ENCODE results near the gene HDAC9. TPM values are rescaled to one million over a fixed set of nuclear protein-coding genes. Genes with fewer than 3 reads are reported as not detected.

The HDAC9 gene
- total RNA-seq, 2 donors from 2014 or later = 8.3 to 31.9 TPM

DNA sequence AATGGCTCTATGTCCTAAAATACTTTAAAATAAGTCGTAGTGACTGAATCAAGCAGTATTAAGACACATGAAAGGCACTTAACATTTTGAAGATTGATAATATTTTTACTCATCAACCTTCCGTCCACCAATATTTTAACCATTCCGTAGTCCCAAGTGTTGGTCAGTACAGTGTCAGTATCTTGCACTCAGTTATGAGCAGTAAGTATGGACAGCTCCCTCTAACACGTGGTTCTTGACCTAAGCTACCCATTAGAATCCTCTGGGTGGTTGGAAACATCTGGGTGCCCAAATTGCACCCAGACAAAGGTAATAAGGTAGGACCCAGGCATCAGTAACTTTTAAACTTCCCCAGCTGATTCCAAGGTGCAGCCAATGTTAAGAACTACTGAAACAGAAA, 260.2 kb downstream of the HDAC9 start:
- Histone ChIP-seq H3K4me3 (no peak overlapping the region), H3K36me3 (no peaks in the 10 kb centered on the region), H3K9me3 (no peaks in the 10 kb centered on the region), H3K27me3 (replicated peaks; ENCODE audit: insufficient read depth) (no peaks in the 10 kb centered on the region), H3K27ac (no peak overlapping the region), H3K4me1 (replicated peaks) (no peaks in the 10 kb centered on the region)
- intact Hi-C loops (cut with DNase I) = no loop called here
- TF ChIP-seq, protein P1, sequence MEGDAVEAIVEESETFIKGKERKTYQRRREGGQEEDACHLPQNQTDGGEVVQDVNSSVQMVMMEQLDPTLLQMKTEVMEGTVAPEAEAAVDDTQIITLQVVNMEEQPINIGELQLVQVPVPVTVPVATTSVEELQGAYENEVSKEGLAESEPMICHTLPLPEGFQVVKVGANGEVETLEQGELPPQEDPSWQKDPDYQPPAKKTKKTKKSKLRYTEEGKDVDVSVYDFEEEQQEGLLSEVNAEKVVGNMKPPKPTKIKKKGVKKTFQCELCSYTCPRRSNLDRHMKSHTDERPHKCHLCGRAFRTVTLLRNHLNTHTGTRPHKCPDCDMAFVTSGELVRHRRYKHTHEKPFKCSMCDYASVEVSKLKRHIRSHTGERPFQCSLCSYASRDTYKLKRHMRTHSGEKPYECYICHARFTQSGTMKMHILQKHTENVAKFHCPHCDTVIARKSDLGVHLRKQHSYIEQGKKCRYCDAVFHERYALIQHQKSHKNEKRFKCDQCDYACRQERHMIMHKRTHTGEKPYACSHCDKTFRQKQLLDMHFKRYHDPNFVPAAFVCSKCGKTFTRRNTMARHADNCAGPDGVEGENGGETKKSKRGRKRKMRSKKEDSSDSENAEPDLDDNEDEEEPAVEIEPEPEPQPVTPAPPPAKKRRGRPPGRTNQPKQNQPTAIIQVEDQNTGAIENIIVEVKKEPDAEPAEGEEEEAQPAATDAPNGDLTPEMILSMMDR (IDR thresholded peaks at IDR 0.05) = no peak
- no peak for TF ChIP-seq POLR2A (IDR thresholded peaks at IDR 0.05)
- TF ChIP-seq POLR2AphosphoS5 (IDR thresholded peaks at IDR 0.05) = no peak
- 94% methylated on average over 4 of the region's 4 CpGs for WGBS
- DNase-seq (ENCODE audit: low spot score) = no peak

DNA sequence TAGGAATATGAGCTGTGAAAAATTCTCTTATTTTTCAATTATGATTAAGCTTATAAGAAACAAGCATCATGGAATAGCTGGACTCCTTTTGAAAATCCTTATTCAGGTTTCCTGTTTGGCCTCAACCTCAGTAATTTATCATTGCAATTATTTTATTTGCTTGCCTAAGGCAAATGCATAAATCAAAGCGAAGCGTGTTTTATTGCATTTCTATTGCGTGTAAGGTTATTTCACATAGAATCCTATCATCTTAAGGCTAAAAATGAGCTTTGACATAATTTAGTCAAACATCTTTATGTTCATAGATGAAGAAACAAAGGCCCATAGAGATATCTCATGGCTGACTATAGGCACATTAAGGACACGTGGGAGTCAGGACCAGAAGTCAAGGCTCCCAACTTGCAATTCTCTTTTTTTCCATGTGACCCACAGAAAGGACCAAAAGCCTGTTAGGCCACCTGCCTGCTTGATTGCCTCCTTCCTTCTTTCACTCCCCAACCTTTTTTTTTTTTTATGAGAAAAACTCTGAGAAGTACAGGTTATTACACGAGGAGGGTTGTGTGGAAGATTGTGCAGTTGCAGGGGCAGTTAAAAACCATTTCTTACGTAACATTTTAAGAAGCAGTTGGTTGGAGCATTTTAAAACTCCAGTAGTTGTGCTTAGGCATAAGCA, 261.0 kb downstream of the HDAC9 start:
- 52% methylated on average over 6 of the region's 6 CpGs for WGBS

DNA sequence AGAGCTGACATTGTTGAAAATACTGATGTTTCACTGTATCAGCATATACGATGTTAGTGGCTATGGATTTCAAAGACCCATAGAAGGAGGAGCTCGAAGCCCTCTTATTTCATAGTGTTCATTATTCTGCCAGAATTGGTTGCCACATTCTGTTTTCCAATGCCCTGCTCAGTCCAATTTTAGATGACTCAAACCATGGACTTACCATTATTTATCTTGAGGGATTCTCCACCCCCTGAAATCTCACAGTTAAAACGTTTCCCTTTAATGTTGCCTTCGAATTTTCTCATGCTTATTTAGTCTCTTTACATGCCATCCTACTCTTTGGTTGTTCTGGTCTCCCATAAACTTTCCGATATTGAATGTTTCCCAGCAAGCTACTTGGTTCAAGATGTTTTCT, 264.5 kb downstream of the HDAC9 start:
- Histone ChIP-seq H3K36me3 (no peaks in the 10 kb centered on the region), H3K27ac (no peak overlapping the region), H3K4me3 (no peak overlapping the region), H3K4me1 (replicated peaks) (no peaks in the 10 kb centered on the region), H3K9me3 (no peaks in the 10 kb centered on the region), H3K27me3 (replicated peaks; ENCODE audit: insufficient read depth) (no peaks in the 10 kb centered on the region)
- intact Hi-C loops (cut with DNase I) = no loop called here
- no peak for DNase-seq (ENCODE audit: low spot score)
- TF ChIP-seq POLR2A (IDR thresholded peaks at IDR 0.05) (no peak), POLR2AphosphoS5 (IDR thresholded peaks at IDR 0.05) (no peak)
- WGBS = 84% methylated on average over 5 of the region's 5 CpGs

More for the DNA sequence above, 261.0 kb downstream of the HDAC9 start:
- TF ChIP-seq, protein P1 (IDR thresholded peaks at IDR 0.05) = no peak
- no peak for TF ChIP-seq POLR2AphosphoS5 (IDR thresholded peaks at IDR 0.05)
- TF ChIP-seq POLR2A (IDR thresholded peaks at IDR 0.05) = no peak
- DNase-seq (ENCODE audit: low spot score) = no peak
- no peaks in the 10 kb centered on the region for H3K36me3 ChIP-seq
- H3K4me1 ChIP-seq (replicated peaks) = no peaks in the 10 kb centered on the region
- H3K27me3 ChIP-seq (replicated peaks; ENCODE audit: insufficient read depth) = no peaks in the 10 kb centered on the region
- intact Hi-C loops (cut with DNase I) = no loop called here
- no peak overlapping the region for H3K4me3 ChIP-seq
- H3K9me3 ChIP-seq = no peaks in the 10 kb centered on the region
- H3K27ac ChIP-seq = no peak overlapping the region

DNA sequence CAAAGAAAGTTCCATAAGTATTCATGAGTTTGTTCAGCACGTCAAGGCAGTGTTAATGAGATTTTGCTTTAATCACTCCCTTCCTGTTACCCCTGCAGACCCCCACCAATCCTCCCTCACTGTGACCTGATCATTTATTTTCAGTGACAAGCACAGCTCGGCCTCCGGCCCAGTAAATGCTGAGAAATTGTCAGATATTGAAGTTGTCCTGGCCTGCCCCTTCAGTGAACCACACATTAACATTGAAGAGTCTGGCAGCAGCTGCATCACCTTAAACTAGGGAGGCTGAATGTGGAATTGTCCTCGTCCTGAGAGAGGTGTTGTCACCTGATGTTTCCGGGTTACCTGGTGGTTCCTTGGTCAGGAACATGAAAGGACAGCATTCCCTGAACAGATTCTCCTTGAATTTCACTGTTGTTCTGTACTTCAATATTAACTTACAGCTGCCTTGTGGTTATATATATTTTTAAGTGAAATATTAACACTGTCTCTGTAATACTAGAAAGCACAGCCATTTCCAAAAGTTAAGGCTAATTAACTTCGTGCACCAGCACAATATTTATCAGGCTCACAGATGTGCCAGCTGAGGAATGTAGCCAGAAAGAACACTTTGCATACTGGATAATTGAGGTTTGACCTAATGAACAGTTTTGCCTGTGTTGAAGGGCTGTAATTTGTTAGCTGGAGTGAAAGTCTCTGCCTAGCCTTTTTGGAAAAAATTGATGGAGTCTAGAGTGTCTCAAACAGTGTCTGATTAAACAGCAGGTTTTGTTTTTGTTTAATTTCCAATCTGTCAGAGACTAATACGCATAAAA, 265.3 kb downstream of the HDAC9 start:
- intact Hi-C loops (cut with DNase I) = no loop called here
- Histone ChIP-seq H3K4me3 (no peak overlapping the region), H3K36me3 (no peaks in the 10 kb centered on the region), H3K27ac (no peak overlapping the region), H3K9me3 (no peaks in the 10 kb centered on the region), H3K4me1 (replicated peaks) (no peaks in the 10 kb centered on the region), H3K27me3 (replicated peaks; ENCODE audit: insufficient read depth) (no peaks in the 10 kb centered on the region)
- 64% methylated on average over 7 of the region's 7 CpGs for WGBS
- TF ChIP-seq POLR2A (IDR thresholded peaks at IDR 0.05) (no peak), POLR2AphosphoS5 (IDR thresholded peaks at IDR 0.05) (no peak)
- TF ChIP-seq, protein P1 (IDR thresholded peaks at IDR 0.05) = no peak
- DNase-seq (ENCODE audit: low spot score) = no peak

DNA sequence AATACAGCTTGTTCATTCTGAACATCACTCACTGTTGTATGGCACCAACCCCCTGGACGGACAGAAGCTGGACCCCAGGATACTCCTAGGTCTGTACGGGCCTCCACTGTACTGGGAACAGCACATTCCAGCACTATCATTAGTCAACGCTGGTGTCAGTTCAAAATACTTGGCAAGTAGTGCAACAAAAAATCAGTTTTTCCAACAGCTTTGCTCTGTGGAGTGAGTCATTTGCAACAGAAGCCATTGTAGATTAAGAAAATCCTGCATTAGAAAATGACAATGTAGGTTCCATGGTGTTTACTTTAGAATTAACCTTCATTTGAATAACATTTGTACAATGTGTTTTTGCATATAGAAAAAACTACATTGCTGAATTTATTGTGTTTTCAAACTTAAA, 266.6 kb downstream of the HDAC9 start:
- H3K36me3 ChIP-seq = no peaks in the 10 kb centered on the region
- no peaks in the 10 kb centered on the region for H3K9me3 ChIP-seq
- no peak overlapping the region for H3K27ac ChIP-seq
- 49% methylated on average over 3 of the region's 3 CpGs for WGBS
- TF ChIP-seq POLR2AphosphoS5 (IDR thresholded peaks at IDR 0.05) (no peak), POLR2A (IDR thresholded peaks at IDR 0.05) (no peak)
- TF ChIP-seq, protein P1 (IDR thresholded peaks at IDR 0.05) = no peak
- intact Hi-C loops (cut with DNase I) = no loop called here
- no peak for DNase-seq (ENCODE audit: low spot score)
- no peaks in the 10 kb centered on the region for H3K4me1 ChIP-seq (replicated peaks)
- H3K4me3 ChIP-seq = no peak overlapping the region
- H3K27me3 ChIP-seq (replicated peaks; ENCODE audit: insufficient read depth) = no peaks in the 10 kb centered on the region

All from prostate gland (tissue), 2 donors.